GM19099 (cell line): Measurements from ENCODE around the gene GPR176.

Experiments
- POLR2A ChIP-seq: IDR thresholded peaks from 3 replicates; pipeline ENCODE4 v1.6.1; 2011; ENCODE audit warnings: low read depth; ENCODE audit not compliant: insufficient read length; ENCODE audit errors: extremely low read depth

GPR176 gene

DNA sequence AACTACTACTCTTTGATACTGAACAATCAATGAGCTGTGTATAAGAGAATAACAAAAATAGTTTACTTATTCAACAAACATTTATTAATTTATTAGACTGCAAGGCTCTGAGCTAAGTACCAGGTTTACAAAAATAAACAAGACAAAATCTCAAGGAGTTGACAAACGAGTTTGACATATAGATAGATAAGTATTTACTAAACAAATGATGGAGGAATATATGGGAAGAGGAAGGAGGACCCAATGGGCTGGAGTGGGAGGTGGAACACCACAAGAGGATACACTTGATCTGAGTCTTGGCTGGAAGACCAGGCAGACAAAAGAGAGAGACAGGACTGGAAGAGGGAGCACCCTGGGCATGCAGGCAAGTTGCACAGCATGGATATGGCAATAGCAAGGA, 89.9 kb downstream of the GPR176 start:
- TF ChIP-seq POLR2A = no peak

DNA sequence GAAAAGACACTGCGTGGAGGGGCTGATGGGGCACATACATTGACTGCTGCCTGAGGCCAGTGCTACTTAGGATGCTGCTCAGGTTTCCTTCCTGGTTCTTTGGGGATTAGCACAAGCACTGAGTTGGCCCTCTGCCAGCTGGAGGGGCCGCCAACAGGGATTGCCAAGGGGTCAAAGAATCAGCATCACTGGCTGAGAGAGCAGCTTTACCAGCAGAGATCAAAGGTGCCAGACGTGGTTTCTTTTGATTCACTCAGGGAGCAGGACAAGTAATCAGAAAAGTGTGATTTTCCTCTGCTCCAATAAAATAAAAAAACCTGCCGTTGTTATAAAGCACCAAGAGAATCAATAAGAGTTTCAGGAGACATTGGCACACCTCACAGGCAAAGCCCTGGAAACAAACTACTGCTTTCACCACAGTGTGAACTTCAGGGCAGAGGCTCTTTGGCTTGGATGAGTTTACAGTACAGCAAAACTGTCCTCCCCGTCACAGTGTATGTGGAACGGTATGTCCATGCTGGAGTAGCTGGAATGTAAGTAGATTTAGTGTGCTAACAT, 91.6 kb downstream of the GPR176 start:
- TF ChIP-seq POLR2A = no peak

DNA sequence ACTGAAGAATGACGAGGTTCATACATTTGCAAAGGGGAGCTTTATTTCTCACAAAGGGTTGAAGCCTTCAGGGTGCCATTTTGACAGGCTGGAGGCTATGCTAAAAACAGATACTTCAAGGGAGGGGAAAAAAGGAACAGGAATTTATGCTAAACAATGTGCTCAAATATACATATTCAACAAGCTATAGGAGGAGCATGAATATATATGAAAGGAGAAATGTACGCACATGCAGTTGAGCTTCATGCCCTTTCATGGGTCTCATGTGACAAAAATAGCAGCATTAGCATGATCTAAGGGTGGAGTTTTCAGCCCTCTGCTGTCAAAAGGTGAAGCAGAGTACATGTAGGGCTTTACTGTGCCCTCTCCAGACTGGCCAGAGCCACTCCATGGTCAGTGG, 93.1 kb downstream of the GPR176 start:
- no peak for TF ChIP-seq POLR2A

DNA sequence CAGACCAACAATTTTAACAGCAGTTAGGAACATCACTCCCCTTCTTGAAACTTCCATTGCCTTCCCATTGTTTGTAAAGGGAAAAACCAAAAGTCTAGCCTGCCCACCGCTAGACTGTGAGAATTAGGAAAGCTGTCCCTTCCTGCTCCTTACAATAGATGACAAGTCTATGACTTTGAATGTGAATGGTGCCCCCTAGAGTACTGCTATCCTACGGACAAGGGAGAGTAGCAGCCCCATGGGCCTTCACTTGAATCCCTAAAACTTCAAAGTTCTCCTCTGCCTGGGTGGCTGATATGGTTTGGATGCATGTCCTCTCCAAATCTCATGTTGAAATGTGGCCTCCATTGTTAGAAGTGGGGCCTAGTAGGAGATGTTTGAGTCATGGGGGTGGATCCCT, 96.4 kb downstream of the GPR176 start:
- no peak for TF ChIP-seq POLR2A

DNA sequence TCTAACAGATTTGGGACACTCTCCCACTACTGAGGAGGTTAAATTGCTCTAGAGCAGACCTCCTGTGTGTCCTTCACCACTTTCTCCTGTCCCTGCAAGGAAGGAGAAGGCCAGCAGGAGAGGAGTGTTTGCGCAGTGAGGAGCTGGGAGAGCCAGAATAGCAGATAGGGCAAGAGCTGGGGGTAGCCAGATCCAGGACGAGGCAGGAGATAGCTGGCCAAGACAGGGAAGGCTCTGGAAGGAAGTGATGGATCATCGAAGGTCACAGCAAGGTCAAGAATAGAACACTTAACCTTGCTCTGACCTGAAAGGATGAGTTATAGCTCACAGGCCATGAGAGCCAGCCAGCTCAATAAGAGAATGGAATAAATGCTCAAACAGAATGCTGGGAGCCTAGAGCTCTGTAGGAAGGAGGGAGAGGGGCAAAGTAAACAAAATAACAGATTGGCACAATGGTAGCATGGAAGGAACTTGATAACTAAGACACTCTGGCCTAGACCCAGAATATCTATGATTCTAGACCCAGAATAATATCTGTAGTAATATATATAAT, 99.9 kb downstream of the GPR176 start:
- no peak for TF ChIP-seq POLR2A

DNA sequence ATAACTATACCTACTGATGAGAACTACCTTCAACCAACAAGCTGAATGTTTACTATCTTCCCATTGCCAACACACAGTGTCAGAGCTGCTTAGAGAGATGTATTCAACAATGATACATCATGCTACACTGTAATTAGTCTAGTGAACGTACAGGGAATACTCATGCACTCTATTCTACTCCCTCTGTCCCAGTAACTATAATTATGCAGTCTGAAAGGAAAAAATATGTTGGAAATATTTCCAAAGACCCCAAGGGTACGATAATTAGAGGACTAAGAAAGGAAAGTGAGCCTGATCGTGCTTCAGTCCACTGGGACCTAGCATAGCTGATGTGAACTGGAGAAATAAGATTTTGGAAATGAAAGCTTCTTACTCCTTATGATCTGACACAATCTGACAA, 100.5 kb downstream of the GPR176 start:
- TF ChIP-seq POLR2A = no peak

DNA sequence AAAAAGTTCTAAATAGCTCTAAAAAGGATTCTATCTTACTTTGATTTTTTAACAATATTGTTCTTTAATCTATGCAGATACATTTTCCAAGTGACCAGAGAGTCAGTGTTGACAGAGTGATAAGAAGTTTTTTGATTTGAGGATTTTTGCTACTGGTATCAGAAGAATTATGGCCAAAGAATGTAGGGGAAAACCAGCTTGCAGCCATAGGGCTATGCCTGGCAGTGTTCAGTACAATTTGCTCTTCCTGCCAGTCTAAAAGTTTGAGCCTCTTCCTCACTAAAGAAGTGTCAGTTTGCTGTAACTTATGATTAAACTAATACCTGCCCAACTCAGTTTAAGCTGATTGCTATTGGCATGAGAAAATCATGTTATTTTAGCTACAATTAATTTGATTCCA, 102.2 kb downstream of the GPR176 start:
- TF ChIP-seq POLR2A = no peak

DNA sequence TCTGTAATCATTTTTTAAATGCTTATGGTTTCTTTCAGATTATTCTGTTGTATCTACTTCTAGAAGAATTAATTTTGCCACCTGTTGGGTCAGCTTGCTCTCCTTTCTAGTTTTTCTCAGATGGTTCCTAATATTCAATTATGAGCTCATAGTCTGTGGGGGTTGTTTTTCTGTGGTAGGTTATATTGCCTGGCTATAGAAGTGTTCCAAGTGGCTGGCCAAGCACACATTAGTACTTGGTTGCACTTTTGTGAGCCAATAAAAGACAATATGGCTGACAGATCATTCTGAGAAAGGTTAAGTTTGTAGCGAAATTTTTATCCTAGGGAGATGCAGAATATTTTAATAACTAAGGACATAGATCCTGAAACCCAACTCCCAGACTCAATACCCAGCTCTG, 105.6 kb downstream of the GPR176 start:
- TF ChIP-seq POLR2A = no peak

DNA sequence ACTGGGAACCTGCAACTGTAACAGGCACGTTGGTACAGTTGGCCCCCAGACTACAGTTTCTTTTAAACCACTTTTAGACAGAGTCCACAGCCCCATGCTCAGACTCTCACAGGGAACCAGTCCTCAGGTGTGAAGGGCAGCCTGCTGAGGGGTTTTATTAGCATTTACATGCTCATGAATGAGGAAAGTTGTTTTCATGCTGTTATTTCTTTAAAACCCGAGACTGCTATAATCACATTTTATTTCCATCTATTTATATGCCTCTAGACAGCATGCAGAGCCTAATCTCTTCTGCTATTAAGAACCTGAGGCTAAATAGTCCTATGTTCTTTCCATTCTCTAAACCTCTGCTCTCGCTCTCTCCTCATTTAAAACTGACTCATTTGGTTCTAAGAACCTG, 111.2 kb downstream of the GPR176 start:
- no peak for TF ChIP-seq POLR2A

DNA sequence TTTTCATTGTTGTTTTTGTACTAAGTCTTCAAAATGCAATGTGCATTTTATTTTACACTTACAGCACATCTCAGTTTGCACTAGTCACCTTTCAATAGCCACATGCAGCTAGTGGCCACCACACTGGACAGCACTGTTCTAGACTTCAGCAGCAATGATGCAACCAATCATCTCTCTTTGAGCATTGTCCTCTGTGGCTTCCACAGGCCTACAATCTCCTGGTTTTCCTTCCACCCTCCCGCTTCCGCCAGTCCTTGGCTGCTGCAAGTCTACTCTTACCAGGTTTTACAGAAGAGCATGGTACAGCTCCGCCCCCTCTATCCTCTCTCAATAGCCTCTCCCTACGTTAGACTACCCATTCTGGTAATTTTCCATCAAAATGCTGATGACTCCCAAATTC, 112.3 kb downstream of the GPR176 start:
- TF ChIP-seq POLR2A = no peak

DNA sequence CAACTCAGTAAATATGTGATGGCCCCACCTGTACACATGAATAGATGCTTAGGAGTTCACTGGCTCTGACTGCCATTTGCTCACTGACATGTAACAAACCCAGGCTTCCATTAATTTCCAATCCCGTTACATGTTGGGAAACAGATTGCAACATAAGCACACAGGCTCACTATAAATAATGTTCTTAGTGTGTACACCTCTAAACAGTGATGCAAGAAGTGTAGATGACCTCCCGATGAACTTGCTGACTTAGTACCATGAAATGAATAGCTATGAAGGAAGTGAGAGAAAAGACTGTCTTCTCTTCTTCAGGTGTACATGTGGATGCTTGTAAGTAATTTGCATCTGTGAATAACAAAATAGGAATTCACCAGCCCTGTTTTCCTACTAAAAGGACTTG, 116.0 kb downstream of the GPR176 start:
- TF ChIP-seq POLR2A = no peak

DNA sequence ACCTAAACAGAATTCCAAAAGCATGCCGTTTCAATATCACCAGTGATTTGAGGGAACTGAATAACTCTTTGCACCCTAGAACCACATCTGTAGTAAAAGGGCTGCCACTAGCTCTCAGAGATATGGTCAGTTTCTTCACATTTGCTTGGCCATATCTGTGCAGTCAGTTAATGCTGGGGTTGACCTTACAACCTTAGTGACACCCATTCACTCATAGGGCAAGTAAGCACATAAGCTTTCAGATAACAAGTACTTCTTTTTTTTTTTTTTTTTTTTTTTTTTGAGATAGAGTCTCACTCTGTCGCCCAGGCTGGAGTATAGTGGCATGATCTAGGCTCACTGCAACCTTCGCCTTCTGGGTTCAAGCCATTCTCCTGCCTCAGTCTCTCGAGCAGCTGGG, 117.0 kb downstream of the GPR176 start:
- no peak for TF ChIP-seq POLR2A

DNA sequence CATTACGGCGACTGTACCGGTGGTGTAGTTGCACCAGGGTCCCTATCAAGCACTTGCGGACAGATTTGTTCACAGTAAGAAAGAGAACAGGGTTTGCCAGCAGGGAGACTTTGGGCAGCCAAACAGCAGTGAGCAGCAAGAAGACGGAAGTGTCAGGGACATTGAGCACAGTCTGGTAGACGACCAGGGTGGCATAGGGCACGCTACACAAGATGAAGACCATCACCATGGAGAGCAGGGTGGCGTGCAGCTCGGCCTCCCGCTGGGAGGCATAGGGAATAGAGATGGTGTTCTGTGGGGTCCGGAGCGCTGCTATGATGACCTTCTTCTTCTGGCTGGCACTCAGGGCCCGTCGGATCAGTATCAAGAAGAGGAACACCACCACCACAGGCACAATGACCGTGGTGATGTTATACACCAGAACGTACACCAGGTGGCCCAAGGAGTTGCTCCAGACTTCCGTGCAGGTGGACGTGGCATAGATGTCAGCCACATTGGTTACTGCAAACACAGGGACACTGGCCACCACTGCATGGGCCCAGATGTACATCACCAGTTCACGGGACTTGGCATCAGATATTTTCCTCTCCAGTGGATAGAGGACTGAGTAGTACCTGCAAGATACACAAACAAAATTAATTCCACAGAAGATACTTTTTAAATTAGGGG, 118.3 kb downstream of the GPR176 start:
- no peak for TF ChIP-seq POLR2A

DNA sequence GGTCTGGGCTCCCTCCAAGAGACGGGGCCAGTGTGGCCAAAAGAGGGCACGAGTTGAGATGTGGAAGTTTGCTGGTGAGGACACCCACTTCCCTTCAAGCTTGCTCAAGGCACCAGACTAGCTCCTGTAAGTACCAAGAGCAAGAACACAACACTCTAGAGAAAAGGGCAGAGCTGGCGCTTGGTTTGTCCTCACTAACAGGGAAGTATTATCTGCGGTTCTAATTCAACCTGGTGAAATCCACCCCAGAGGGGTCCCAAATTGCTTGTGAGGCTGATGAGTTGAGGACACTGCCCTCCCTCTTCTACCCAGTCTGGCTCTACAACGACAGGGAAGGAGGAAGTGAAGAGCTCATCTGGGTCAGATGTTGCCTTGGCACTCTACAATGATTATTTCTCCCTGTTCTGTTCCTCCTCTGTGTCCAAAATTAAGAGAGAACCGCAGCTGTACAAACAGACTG, 120.5 kb downstream of the GPR176 start:
- TF ChIP-seq POLR2A = no peak

DNA sequence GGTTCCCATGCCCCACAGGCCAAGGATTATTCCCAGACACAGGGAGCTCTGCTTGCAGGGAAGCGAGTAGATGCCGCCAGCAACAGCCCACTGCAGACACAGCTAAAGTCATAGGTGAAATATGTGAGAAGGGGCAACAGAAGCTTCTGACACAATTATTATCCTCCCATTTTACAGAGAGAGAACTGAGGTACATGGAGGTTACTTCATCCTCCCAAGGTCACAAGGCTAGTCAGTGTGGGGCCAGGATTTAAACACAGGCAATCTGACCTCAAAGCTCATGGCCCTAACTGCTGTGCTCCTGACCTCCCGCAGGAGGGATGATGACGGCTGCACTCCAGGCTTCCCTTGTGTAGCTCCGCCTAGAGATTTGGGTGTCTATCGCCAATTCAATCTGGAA, 121.7 kb downstream of the GPR176 start:
- TF ChIP-seq POLR2A = no peak

DNA sequence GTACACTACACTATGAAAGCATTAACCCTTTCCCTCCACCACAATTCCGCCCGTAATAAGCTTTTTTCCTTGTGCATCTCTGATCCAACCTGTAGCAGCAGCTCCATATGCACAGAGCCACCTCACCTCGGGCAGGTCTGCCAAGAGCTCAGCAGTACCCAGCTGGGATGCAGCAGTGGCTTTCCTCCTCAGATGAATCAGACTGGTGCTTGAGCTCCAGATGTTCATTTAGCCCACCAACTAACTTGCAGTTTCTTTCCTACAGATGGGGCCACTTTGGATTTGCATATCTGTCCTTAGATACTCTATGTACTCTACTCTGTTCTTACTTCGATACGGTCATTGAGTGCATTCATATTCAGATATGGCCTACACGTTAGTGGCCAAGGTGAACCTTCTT, 122.7 kb downstream of the GPR176 start:
- TF ChIP-seq POLR2A = no peak
